Skin epidermis (tissue), 12 donors: ENCODE results near the gene TUBGCP3.

Experiments
- H3K27ac ChIP-seq, 21 experiments: fragments of 200-600 bp; sonication (generic) in 11 of 21; one replicate each; pipeline ENCODE4 v1.5.0; 2020; ENCODE audit warnings: mild to moderate bottlenecking in 3 of 21, inconsistent platforms in 2 of 21, moderate library complexity in 2 of 21
- H3K4me3 ChIP-seq, 7 experiments: fragments of 200-600 bp; sonication (generic) in 2 of 7; one replicate each; pipeline ENCODE4 v1.5.0; 2020; ENCODE audit warnings: inconsistent platforms in 2 of 7, mild to moderate bottlenecking in 2 of 7, moderate library complexity in 1 of 7

Gene TUBGCP3

DNA sequence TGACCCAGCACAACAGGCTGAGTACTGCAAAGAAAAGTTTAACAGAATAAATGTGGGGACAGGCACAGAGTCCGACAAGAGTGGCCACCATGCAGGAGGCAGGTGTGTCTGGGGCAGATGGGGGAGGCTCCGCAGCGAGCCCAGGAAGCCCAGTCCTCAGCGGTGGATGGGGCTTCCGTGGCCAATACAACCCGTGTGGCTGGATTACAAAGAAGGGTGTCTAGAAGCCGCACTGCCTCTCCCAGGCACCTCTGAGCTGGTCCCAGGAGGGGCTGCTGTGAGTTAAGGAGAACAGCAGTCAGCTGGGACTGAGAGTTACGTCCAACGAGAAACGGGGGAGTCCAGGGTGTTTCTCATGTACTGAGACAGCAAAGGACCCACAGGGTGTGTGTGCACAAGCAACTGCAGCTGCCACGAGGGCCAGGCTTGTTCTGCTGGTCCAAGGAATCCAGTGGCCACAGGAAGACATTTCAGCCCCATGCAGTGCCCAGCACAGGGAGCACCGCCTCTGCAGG is 141.5 kb downstream of the TUBGCP3 start:
- H3K4me3 ChIP-seq = no peak overlapping the region
- H3K27ac ChIP-seq = no peak overlapping the region

DNA sequence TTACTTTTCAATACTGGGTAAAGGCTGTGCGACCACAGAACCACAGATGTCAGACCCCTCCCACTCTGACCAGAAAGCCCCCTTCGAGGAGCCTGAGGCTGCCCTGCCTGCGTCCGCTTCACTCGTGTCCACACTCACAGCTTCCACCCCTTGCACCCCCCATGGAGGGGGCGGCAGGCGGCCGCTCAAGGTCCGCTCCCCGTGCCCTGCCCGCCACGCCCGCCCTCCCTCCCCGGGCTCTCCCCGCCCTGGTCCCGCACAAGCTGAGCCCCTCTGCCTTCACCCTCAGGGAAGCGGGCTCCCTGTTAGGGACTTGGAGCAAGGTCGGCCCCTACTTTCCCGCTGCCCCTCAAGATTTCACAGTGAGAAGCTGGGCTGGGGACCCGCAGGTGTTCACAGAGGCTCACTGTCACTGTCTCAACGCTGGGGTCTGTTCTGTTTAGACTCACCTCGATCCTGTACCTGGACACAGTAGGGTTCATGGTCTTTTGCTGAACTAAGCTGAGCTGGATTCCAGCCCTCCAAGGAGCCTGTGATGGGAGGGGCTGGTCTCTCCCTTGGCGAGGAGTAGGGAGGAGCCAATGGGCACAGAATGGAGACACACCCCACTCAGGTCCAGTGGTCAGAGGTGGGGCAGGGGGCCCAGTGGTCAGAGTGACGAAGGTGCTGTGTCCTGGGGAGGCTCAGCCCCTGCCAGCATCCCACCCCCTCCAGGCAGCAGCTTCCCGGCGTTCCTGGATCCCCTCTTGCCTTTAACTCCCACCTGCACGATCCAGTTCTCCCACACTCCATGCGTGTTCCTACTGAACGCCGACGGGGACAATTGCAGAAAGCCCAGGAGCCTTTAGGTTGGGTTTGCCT is 142.3 kb downstream of the TUBGCP3 start:
- Histone ChIP-seq H3K4me3 (no peak overlapping the region), H3K27ac (no peak overlapping the region)

DNA sequence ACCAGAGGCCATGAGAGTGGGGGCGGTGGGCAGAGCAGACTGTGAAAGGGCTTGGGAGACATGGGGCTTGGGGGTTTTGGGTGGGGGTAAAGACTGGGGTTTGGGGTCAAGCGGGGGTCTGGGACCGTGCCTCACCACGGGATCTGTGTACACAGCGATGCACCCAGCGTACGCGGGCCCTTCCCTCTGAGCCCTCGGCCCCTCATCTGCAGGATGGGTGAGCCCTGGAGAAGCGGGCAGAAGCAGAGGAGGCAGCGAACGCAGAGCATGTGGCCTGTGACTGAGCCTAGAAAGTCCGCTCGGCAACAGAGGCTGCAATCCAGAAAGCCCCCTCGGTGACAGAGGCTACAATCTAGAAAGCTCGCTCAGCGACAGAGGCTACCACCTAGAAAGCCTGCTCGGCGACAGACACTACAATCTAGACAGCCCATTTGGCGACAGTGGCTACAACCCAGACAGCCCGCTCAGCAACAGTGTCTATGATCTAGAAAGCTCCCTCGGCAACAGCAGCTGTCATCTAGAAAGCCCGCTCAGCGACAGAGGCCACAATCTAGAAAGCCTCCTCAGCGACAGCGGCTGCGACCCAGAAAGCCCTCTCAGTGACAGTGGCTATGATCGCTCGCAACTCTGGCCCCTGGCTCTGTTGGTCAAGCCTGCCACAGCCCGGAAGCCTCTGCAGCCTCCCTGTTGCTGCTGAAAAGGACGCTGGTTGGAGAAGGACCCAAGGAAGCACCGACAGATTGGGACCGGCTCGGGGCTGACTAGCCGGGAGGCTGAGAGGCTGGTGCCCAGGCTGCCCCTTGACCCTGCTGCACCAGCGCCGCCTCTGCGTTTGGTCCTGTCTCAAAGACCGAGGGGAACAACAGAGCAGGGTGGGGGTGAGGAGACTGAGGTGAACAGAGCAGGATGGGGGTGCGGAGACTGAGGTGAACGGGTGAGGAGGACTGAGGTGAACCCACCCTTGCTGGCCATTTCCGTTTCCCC is 143.2 kb downstream of the TUBGCP3 start:
- Histone ChIP-seq H3K4me3 (no peak overlapping the region), H3K27ac (no peak overlapping the region)

DNA sequence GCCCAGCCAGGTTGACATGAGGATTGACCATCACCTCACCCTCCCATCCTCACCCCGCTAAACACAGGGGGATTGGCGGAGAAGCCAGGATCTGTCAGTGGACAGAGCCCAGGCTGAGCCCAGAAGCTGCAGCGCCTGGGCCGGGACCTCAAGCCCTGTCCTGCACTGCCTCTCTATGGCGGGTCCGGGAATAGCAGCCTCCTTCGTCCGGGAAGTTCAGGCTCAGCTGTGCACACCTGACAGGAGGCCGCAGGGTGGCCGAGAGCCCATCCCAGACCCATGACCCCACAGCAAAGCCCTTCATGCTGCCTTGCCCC is 144.0 kb downstream of the TUBGCP3 start:
- H3K4me3 ChIP-seq = no peak overlapping the region

DNA sequence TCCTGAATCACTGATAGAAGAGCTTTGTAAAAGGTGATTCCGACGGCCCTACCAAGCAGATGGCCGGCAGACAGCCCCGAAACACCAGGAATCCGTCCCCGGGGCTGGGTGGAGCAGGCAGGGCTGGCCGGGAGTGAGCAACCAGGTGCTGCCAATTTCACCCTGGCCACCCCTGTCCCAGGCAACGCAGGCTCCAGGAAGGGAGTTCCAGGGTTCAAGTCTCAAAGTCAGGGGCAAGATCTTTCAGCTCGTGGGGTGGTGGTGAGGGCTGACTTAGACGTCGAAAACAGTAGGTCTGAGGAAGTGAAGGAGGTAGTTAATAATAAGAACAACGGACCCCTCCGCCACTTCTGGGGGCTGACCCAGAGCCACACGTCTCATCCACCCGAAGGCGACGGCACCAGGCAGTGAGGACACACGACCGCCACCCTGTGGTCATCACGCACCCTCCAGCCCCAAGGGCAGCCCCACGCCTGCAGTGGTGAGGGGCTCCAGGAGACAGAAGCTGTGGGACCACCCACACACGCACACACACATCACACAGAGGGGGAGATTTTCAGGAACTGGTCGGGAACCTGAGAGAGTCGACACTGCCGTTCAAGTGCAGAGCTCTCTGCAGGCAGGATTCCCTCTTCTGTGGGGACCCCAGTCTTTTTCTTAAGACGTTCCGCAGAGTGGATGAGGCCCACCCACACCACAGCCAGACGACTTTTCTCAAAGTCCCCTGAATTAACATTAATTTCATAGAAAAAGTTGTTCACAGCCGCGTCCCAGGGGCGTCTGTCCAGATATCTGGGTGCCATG is 144.6 kb downstream of the TUBGCP3 start:
- Histone ChIP-seq H3K4me3 (no peak overlapping the region), H3K27ac (no peak overlapping the region)

More for the DNA sequence above, 144.0 kb downstream of the TUBGCP3 start:
- no peak overlapping the region for H3K27ac ChIP-seq

DNA sequence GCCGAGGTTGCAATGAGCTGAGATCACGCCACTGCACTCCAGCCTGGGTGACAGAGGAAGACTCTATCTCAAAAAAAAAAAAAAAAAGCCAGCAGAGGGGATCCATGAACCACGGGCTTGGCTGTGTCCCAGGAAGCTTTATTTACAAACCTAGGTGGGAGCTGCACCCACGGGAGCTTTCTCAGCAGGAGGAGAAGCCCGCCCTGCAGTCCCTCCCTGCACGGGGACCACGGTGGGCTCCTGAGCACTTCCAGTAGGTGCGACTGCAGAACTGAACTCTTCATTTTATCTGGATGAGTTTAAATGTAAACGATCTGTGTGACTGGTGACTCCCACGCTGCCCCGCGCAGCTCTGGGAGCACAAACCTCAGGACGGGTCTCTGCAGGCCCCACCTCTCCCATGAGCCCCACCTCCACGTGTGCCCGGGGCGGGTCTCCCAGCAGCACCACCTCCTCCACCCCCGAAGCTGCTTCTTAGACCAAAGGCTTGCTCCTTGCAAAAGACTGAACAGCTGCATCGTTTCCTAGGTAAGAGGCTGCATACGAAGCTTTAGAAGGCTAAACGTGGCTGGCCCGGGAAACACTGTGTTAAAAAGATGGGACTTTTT is 145.4 kb downstream of the TUBGCP3 start:
- no peak overlapping the region for H3K27ac ChIP-seq
- no peak overlapping the region for H3K4me3 ChIP-seq

DNA sequence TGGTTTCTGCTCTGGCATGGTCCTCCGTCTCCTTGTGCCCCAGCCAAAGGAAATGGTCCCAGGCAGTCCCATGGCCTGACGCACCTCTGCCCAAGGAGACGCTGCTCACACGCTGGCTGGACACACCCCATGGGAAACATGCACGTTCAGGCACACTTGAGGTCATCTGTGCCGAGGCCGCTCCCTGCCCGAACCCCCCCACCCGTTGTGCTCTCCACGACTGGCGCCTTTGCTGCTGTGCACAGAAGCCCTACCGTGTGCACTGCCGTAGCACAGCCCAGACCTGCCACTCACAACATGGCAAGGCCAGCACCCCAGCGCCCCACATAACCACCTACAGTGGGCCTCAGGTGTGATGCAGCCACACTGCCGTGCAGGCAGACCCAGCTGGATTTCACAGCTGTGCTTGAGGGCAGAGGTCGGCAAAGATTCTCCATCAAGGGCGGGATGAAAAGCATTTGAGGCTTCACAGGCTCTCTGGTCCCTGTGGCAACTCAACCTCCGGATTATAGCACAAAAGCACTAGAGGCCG is 146.1 kb downstream of the TUBGCP3 start:
- H3K4me3 ChIP-seq = no peak overlapping the region

DNA sequence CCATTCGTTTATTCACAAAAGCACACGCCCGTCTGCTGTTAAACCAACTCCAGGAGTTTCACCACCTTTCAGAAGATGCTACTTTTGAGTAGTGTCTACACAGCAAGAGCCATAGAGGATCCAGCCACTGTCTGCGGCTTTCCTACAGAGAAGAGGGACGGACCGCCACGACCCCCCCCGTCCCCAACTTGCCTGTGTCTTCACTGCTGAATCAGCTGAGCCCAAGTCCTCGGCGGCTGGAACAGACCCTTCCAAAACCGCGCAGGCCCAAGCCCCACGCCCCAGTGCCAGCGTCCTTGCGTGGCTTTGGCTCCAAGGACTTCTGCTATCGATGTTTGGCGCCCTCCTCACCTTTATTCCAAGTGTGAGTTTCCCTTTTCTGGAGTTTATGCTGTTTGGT is 146.7 kb downstream of the TUBGCP3 start:
- H3K4me3 ChIP-seq = no peak overlapping the region

More for the DNA sequence above, 146.1 kb downstream of the TUBGCP3 start:
- no peak overlapping the region for H3K27ac ChIP-seq

DNA sequence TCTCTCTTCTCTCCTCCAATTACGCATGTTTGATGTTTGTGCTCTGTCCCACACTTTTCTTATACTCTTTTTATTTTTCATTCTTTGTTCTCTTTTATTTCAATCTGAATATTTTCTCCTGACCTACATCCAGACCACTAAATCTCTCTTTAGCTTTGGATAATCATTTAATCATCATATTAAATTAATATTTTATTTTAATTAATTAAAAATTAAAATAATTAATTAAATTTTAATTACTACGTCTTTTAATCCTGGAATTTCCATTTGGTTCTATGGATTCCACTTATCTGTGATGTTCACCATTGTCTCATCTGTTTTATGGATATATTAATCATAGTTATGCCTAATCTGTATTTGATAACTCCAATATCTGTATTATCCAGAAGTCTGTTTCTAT is 149.4 kb downstream of the TUBGCP3 start:
- no peak overlapping the region for H3K4me3 ChIP-seq
- no peak overlapping the region for H3K27ac ChIP-seq

More for the DNA sequence above, 146.7 kb downstream of the TUBGCP3 start:
- no peak overlapping the region for H3K27ac ChIP-seq

DNA sequence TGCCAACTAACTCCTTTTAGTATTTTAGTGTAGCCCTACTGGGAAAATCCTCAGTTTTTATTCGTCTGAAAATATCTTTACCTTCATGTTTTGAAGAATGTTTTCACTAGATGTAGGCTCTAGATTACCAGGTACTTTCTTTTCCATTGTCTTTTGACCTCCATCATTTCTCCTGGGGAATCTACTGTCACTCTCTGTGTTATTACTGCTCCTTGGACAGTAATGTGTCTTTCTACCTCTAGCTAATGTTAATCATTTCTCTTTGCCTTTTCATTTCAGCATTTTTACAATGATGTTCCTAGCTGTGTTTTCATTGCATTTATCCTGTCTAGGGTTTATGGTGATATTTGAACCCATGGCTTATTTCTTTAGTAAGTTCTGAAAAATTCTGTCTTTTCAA is 149.9 kb downstream of the TUBGCP3 start:
- H3K27ac ChIP-seq = no peak overlapping the region

DNA sequence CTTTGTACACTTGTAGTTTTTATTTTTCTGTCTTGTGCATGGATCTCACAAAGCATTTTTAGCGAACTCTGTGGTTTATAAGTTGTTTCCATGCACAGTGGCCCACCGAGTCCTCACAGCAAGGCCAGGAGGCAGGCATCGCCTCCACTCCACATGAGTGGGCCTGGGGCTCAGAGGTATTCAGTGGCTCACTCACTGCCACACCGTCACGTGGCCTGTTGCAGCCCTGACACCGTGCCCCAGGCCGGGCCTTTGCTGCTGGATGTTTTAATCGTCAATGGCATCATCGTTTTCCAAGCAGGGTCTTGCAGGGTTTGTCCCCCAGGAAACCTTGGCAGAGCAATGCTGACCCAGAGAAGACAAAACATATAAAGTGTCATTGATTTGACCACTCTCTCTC is 152.0 kb downstream of the TUBGCP3 start:
- H3K4me3 ChIP-seq = no peak overlapping the region
- H3K27ac ChIP-seq = no peak overlapping the region

More for the DNA sequence above, 149.9 kb downstream of the TUBGCP3 start:
- H3K4me3 ChIP-seq = no peak overlapping the region
